HepG2 (cell line): ENCODE measurements around the gene VSIG10L2. TPM values are rescaled to one million over a fixed set of nuclear protein-coding genes. Genes with fewer than 3 reads are reported as not detected.
A peak's percentile ranks its signal among the peaks of the same experiment; 100 is the strongest.

Experiments used
- ATF6 ChIP-seq: sonication (generic); formaldehyde crosslinking; conservative IDR thresholded peaks from 2 replicates; pipeline ENCODE4 v1.4.0; 2020; ENCODE audit warnings: missing genetic modification reagents
- ELF3 ChIP-seq: IDR thresholded peaks from 2 replicates; pipeline ENCODE4 v1.6.1; 2016; ENCODE audit warnings: missing genetic modification reagents, missing compliant biosample characterization
- HHEX ChIP-seq: IDR thresholded peaks from 2 replicates; pipeline ENCODE4 v1.6.1; 2016; ENCODE audit warnings: control low read depth
- HNRNPK ChIP-seq: fragments of 200-400 bp; formaldehyde crosslinking; IDR thresholded peaks from 2 replicates; pipeline ENCODE4 v1.6.1; 2018; ENCODE audit warnings: low read length, low read depth, moderate library complexity, mild to moderate bottlenecking; ENCODE audit not compliant: poor library complexity, severe bottlenecking
- HNRNPL ChIP-seq: fragments of 200-400 bp; formaldehyde crosslinking; IDR thresholded peaks from 2 replicates; pipeline ENCODE4 v1.6.1; 2017; ENCODE audit warnings: mild to moderate bottlenecking, low read depth, low read length
- MIER3 ChIP-seq: IDR thresholded peaks from 2 replicates; pipeline ENCODE4 v1.6.1; 2016; ENCODE audit warnings: missing compliant biosample characterization, borderline replicate concordance
- PHF8 ChIP-seq: sonication (generic); formaldehyde crosslinking; IDR thresholded peaks from 2 replicates; pipeline ENCODE4 v1.5.0; 2020; ENCODE audit warnings: missing genetic modification reagents
- PLSCR1 ChIP-seq: sonication (generic); formaldehyde crosslinking; IDR thresholded peaks from 2 replicates; pipeline ENCODE4 v1.5.0; 2020; ENCODE audit warnings: missing genetic modification reagents, mild to moderate bottlenecking, borderline replicate concordance
- POLR2AphosphoS2 ChIP-seq: IDR thresholded peaks from 2 replicates; pipeline ENCODE4 v1.6.1; 2011; ENCODE audit warnings: low read depth, low read length, improper control_type of control experiment
- RFXAP ChIP-seq: sonication (generic); formaldehyde crosslinking; IDR thresholded peaks from 2 replicates; pipeline ENCODE4 v1.4.0; 2020; ENCODE audit warnings: missing genetic modification reagents, borderline replicate concordance
- SPEN ChIP-seq: sonication (generic); formaldehyde crosslinking; IDR thresholded peaks from 2 replicates; pipeline ENCODE4 v1.5.1; 2020; ENCODE audit warnings: low read depth, mild to moderate bottlenecking, missing genetic modification reagents
- SRSF1 ChIP-seq: fragments of 200-400 bp; formaldehyde crosslinking; optimal IDR thresholded peaks from 2 replicates; pipeline ENCODE3; 2017; ENCODE audit warnings: mild to moderate bottlenecking, low read depth, low read length, moderate library complexity
- TERF1 ChIP-seq: sonication (generic); formaldehyde crosslinking; IDR thresholded peaks from 2 replicates; pipeline ENCODE4 v1.8.0; 2022; ENCODE audit warnings: mild to moderate bottlenecking, missing genetic modification reagents, moderate library complexity
- U2AF1 ChIP-seq: fragments of 200-400 bp; formaldehyde crosslinking; optimal IDR thresholded peaks from 2 replicates; pipeline ENCODE3; 2017; ENCODE audit warnings: mild to moderate bottlenecking, low read depth, low read length
- ZFP1 ChIP-seq: IDR thresholded peaks from 2 replicates; pipeline ENCODE4 v1.6.1; 2016
- ZMAT5 ChIP-seq: sonication (generic); formaldehyde crosslinking; IDR thresholded peaks from 2 replicates; pipeline ENCODE4 v1.5.0; 2020; ENCODE audit warnings: mild to moderate bottlenecking, low read depth, missing genetic modification reagents, borderline replicate concordance
- ZNF331 ChIP-seq: sonication (generic); formaldehyde crosslinking; IDR thresholded peaks from 2 replicates; pipeline ENCODE4 v1.4.0; 2020; ENCODE audit warnings: missing genetic modification reagents
- ZNF333 ChIP-seq: sonication (generic); formaldehyde crosslinking; IDR thresholded peaks from 2 replicates; pipeline ENCODE4 v1.4.0; 2020; ENCODE audit warnings: mild to moderate bottlenecking, missing genetic modification reagents, borderline replicate concordance
- ZNF550 ChIP-seq: sonication (generic); formaldehyde crosslinking; IDR thresholded peaks from 2 replicates; pipeline ENCODE4 v1.4.0; 2020; ENCODE audit warnings: mild to moderate bottlenecking, missing genetic modification reagents, borderline replicate concordance
- ZNF629 ChIP-seq: sonication (generic); formaldehyde crosslinking; conservative IDR thresholded peaks from 2 replicates; pipeline ENCODE4 v1.5.0; 2020; ENCODE audit warnings: missing genetic modification reagents
- ZNF652 ChIP-seq: IDR thresholded peaks from 2 replicates; pipeline ENCODE4 v1.6.1; 2016; ENCODE audit warnings: low read depth, borderline replicate concordance
- polyA plus RNA-seq, 8 experiments: library from polyadenylated mRNA; depleted of rRNA in 3 of 8; stranded (reverse) in 7 of 8; unstranded in 1 of 8; fragments of >200 nt; fragmentation: Illumina TruSeq in 4 of 8; extraction: Trizol in 4 of 8; gene quantifications; 2 replicates each; pipeline versions ENCODE4 v1.2.1 to v1.2.3, GENCODE V29; 2011 to 2016; ENCODE audit warnings: low read depth in 4 of 8, missing spikeins in 1 of 8, mixed read lengths in 1 of 8; ENCODE audit not compliant: insufficient read depth in 1 of 8
- total RNA-seq, 5 experiments: library from RNA; depleted of rRNA; stranded (reverse); fragments of >200 nt; fragmentation: Illumina TruSeq; extraction: Trizol; gene quantifications; 2 replicates each; pipeline ENCODE4 v1.2.3, GENCODE V29; 2016; ENCODE audit warnings: low read depth in 1 of 5

Gene VSIG10L2
- total and polyA plus RNA-seq, 2 of the 13 experiments (the other 11 are each of a cell fraction or from before 2014, with no cell fraction given) = 0.21 TPM; not detected in 1

GRCh38 chr11:125902927-125903710 is 42.7 kb upstream of the VSIG10L2 start, which contains the start of gene PUS3 (continued):
- no peak for TF ChIP-seq ZNF333 (CRISPR knock-in tag)
- no peak for TF ChIP-seq MIER3 (CRISPR knock-in tag)
- TF ChIP-seq SPEN (CRISPR knock-in tag) = peak; percentile 49; the same call in 1 of the 2 replicates
- no peak for TF ChIP-seq SRSF1
- TF ChIP-seq HNRNPL = no peak
- no peak for TF ChIP-seq ZNF550 (CRISPR knock-in tag)
- no peak for TF ChIP-seq ZFP1 (CRISPR knock-in tag)
- TF ChIP-seq ZNF652 (CRISPR knock-in tag) = no peak
- TF ChIP-seq RFXAP (CRISPR knock-in tag) = no peak
- TF ChIP-seq HHEX (CRISPR knock-in tag) = no peak
- TF ChIP-seq U2AF1 = no peak
- TF ChIP-seq ZMAT5 (CRISPR knock-in tag) = no peak
- no peak for TF ChIP-seq ZNF629
- peak; percentile 29; the same call in 1 of the 2 replicates for TF ChIP-seq ZNF331 (CRISPR knock-in tag)
- peak; percentile 68 for TF ChIP-seq PHF8 (CRISPR knock-in tag)
- no peak for TF ChIP-seq POLR2AphosphoS2
- no peak for TF ChIP-seq HNRNPK
- no peak for TF ChIP-seq TERF1 (CRISPR knock-in tag)
- 0 out of 2 replicates have a peak, but pooled peaks have one; percentile 46 for TF ChIP-seq ELF3 (CRISPR knock-in tag)
- TF ChIP-seq PLSCR1 (CRISPR knock-in tag) = no peak
- no peak for TF ChIP-seq ATF6 (CRISPR knock-in tag)
